Kidney (tissue), 14 donors: Measurements from ENCODE around the gene ZMYND10. TPM values are rescaled to one million over a fixed set of nuclear protein-coding genes. Genes with fewer than 3 reads are reported as not detected.

Experiments
- DNase-seq, 5 donors: peaks; one replicate each; pipeline ENCODE4 v3.0.0-alpha.2; 2013 to 2020
- FAIRE-seq: peaks from 2 replicates; lab custom pipeline; 2012; peaks lifted over from hg19 to GRCh38; lab: Jason Lieb, UNC
- H3K27ac ChIP-seq, 2 donors: one replicate each; pipeline ENCODE4 v1.7.0; 2013; ENCODE audit warnings: low read depth in 2 of 2, low read length in 2 of 2, inconsistent platforms in 1 of 2
- H3K27me3 ChIP-seq: one replicate; pipeline ENCODE4 v1.7.1; 2013; ENCODE audit warnings: low read length, inconsistent platforms; ENCODE audit not compliant: control insufficient read depth, insufficient read depth
- H3K36me3 ChIP-seq, 3 donors: one replicate each; pipeline versions ENCODE4 v1.7.0 to v1.7.1; 2013; ENCODE audit warnings: low read length in 3 of 3, control low read depth in 1 of 3, inconsistent platforms in 1 of 3; ENCODE audit not compliant: insufficient read depth in 3 of 3, control insufficient read depth in 2 of 3
- H3K4me1 ChIP-seq, 3 donors: one replicate each; pipeline versions ENCODE4 v1.7.0 to v1.7.1; 2013; ENCODE audit warnings: low read length in 3 of 3, inconsistent platforms in 1 of 3, low read depth in 1 of 3; ENCODE audit not compliant: control insufficient read depth in 2 of 3, insufficient read depth in 2 of 3
- H3K4me3 ChIP-seq, 3 donors: one replicate each; pipeline versions ENCODE4 v1.7.0 to v1.8.1; 2013; ENCODE audit warnings: low read length in 3 of 3, control low read depth in 1 of 3, inconsistent platforms in 1 of 3
- H3K9ac ChIP-seq, 3 donors: one replicate each; pipeline versions ENCODE4 v1.7.0 to v1.7.1; 2013; ENCODE audit warnings: low read length in 3 of 3, control low read depth in 1 of 3, inconsistent platforms in 1 of 3
- H3K9me3 ChIP-seq, 3 donors: one replicate each; pipeline versions ENCODE4 v1.7.0 to v1.7.1; 2013; ENCODE audit warnings: low read length in 3 of 3, control low read depth in 1 of 3, inconsistent platforms in 1 of 3; ENCODE audit not compliant: control insufficient read depth in 2 of 3, insufficient read depth in 1 of 3
- intact Hi-C: fragments of 100-400 bp; cut with DNase I; formaldehyde crosslinking; loops from one replicate; pipeline ENCODE4 v1.11.1; 2022
- polyA plus RNA-seq: library from polyadenylated mRNA; stranded (reverse); fragments of 350-450 nt; fragmentation: Illumina TruSeq; extraction: RNeasy Lipid Tissue Mini Kit (QIAGEN cat#74804); gene quantifications from one replicate; pipeline ENCODE4 v1.2.3, GENCODE V29; 2014; ENCODE audit warnings: low read depth, low replicate concordance; ENCODE audit not compliant: insufficient read depth
- total RNA-seq: library from RNA; stranded (reverse); fragmentation: NEBNext Ultra II Directional; extraction: Animal tissue kit (Norgen Biotek cat#: 25700); gene quantifications from one replicate; pipeline ENCODE4 v1.2.1, GENCODE V29; 2021
- TF ChIP-seq, protein P1 (sequence below): IDR thresholded peaks from 3 replicates; pipeline ENCODE4 v1.5.1; 2012; ENCODE audit warnings: mild to moderate bottlenecking, moderate library complexity, borderline replicate concordance; ENCODE audit not compliant: insufficient read depth; ENCODE audit errors: extremely low read depth
- donor health status: control.
- donor health status: control.
- donor health status: control.
- donor health status: control.
- donor health status: control.
- donor health status: DM: yes; HTN: yes; CAD: no.
- donor health status: Normal renal cell carcinoma (clear cell type).

ZMYND10 gene
- total and polyA plus RNA-seq, 2 donors from 2014 or later: 10.0 to 14.2 TPM

DNA sequence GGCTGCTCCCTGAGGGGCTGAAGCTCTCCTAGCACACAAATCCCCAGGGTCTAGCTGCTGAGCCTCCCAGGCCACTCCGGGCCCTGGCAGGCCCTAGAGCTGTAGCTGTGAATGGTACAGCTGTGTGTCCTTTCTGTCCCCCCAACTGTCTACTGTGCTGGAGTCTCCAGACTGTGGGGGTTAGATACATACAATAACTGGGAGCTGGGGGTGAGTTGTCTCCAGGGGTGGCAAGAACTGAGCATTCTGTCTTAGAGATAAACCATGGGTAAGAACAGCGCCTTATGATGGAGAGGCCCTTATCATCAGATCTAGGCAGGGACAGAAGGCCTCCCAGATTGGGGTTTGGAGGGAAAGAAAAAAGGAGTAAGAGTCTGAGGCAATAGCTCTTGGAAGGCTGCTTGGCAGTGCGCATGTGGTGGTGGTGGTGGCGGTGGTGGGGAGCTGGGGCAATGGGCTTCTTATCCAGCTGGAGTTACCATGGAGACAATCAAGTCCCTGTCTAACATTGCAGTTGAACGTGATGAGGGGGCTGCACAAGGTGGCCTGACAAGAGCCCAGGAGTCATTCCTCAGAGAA is 8.7 kb upstream of the ZMYND10 start:
- Histone ChIP-seq H3K4me1 (peaks cover 0 to 63% (median 43%) of the 10 kb centered on the region in 3 donors), H3K27ac (no peak overlapping the region), H3K9me3 (no peaks in the 10 kb centered on the region), H3K9ac (no peak overlapping the region), H3K27me3 (no peaks in the 10 kb centered on the region), H3K36me3 (peaks cover 3 to 30% (median 14%) of the 10 kb centered on the region in 3 donors), H3K4me3 (no peak overlapping the region)
- TF ChIP-seq, protein P1, sequence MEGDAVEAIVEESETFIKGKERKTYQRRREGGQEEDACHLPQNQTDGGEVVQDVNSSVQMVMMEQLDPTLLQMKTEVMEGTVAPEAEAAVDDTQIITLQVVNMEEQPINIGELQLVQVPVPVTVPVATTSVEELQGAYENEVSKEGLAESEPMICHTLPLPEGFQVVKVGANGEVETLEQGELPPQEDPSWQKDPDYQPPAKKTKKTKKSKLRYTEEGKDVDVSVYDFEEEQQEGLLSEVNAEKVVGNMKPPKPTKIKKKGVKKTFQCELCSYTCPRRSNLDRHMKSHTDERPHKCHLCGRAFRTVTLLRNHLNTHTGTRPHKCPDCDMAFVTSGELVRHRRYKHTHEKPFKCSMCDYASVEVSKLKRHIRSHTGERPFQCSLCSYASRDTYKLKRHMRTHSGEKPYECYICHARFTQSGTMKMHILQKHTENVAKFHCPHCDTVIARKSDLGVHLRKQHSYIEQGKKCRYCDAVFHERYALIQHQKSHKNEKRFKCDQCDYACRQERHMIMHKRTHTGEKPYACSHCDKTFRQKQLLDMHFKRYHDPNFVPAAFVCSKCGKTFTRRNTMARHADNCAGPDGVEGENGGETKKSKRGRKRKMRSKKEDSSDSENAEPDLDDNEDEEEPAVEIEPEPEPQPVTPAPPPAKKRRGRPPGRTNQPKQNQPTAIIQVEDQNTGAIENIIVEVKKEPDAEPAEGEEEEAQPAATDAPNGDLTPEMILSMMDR: no peak
- no peak for DNase-seq
- intact Hi-C loops: no loop called here
- FAIRE-seq: no peak

DNA sequence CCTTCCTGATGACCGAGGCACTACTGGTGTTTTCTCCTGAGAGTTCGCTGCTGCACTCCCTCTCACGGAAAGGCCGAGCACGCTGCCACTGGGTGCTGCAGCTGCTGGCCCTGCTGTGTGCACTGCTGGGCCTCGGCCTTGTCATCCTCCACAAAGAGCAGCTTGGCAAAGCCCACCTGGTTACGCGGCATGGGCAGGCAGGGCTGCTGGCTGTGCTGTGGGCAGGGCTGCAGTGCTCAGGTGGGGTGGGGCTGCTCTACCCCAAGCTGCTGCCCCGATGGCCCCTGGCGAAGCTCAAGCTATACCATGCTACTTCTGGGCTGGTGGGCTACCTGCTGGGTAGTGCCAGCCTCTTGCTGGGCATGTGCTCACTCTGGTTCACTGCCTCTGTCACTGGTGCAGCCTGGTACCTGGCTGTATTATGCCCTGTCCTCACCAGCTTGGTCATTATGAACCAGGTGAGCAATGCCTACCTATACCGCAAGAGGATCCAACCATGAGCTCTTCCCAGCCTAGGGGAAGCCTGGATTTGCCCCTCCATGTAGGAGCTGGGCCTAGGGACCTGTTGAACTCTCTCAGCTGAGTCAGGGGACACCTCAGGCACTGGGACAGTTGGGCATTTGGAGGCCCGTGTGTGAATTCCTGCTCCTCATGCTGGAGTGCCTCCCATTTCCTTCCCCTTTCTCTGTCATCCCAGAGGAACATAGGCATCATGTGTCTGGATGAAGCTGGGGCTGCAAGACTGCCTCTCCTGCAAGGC is 7.9 kb upstream of the ZMYND10 start:
- peaks cover 3 to 30% (median 15%) of the 10 kb centered on the region in 3 donors for H3K36me3 ChIP-seq
- no peak overlapping the region for H3K4me3 ChIP-seq
- H3K9ac ChIP-seq: no peak overlapping the region
- no peaks in the 10 kb centered on the region for H3K27me3 ChIP-seq
- TF ChIP-seq, protein P1: no peak
- FAIRE-seq (no peak), DNase-seq (no peak)
- H3K27ac ChIP-seq: no peak overlapping the region
- no peaks in the 10 kb centered on the region for H3K9me3 ChIP-seq
- peaks cover 0 to 61% (median 43%) of the 10 kb centered on the region in 3 donors for H3K4me1 ChIP-seq
- intact Hi-C loops: no loop called here

DNA sequence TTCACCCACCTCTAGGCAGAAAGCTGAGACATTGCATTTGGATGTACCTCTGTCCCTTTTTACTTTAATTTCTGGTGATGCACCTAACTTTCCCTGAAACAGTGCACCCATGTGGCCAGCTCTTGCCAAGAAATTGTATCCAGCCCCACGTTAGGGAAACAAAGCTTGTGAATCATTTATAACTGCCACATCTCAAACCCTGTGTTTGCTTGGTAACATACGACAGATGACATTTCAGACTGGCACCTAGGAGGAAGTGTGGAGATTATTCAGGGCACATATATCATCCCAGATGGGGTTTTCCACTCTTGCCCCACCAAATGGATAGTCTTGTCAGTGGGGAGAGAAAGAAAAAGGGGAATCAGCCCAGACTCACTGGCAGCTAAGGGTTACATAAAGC is 7.2 kb upstream of the ZMYND10 start:
- H3K4me3 ChIP-seq: no peak overlapping the region
- H3K4me1 ChIP-seq: peaks cover 0 to 55% (median 40%) of the 10 kb centered on the region in 3 donors
- H3K36me3 ChIP-seq: peaks cover 3 to 30% (median 15%) of the 10 kb centered on the region in 3 donors
- no peaks in the 10 kb centered on the region for H3K27me3 ChIP-seq
- DNase-seq (no peak), FAIRE-seq (no peak)
- no peak overlapping the region for H3K27ac ChIP-seq
- intact Hi-C loops: no loop called here
- TF ChIP-seq, protein P1: no peak
- H3K9ac ChIP-seq: no peak overlapping the region
- no peaks in the 10 kb centered on the region for H3K9me3 ChIP-seq
